HG03565 (cell line): ENCODE data around the gene ATRAID.
"Not testable (repeated sequence)": the region's sequence is repeated elsewhere in the genome, so short reads cannot be mapped to it uniquely, and the experiment has no call there.

ENCODE experiments used
- ATAC-seq: cut with Tn5 transposase; IDR thresholded peaks from one replicate; pipeline ENCODE4 v1.9.1; 2021; ENCODE audit warnings: mild to moderate bottlenecking, moderate library complexity; ENCODE audit not compliant: unreplicated experiment

Gene ATRAID

GRCh38 chr2:27211943-27212625 is at the start of gene ATRAID, which contains the start of gene SLC5A6:
Gene ATRAID, plus strand, starts transcription at chr2:27212041. Its CDS starts 328 bp downstream, at chr2:27212369.
Gene SLC5A6, minus strand, starts transcription at chr2:27212268. Its CDS starts 4,618 bp downstream, at chr2:27207650.
- ATAC-seq, result peak; percentile 50

- ATAC-seq, result no peak
Measured at GRCh38 chr2:27162151-27163121, 49.4 kb upstream of the ATRAID start.

DNA sequence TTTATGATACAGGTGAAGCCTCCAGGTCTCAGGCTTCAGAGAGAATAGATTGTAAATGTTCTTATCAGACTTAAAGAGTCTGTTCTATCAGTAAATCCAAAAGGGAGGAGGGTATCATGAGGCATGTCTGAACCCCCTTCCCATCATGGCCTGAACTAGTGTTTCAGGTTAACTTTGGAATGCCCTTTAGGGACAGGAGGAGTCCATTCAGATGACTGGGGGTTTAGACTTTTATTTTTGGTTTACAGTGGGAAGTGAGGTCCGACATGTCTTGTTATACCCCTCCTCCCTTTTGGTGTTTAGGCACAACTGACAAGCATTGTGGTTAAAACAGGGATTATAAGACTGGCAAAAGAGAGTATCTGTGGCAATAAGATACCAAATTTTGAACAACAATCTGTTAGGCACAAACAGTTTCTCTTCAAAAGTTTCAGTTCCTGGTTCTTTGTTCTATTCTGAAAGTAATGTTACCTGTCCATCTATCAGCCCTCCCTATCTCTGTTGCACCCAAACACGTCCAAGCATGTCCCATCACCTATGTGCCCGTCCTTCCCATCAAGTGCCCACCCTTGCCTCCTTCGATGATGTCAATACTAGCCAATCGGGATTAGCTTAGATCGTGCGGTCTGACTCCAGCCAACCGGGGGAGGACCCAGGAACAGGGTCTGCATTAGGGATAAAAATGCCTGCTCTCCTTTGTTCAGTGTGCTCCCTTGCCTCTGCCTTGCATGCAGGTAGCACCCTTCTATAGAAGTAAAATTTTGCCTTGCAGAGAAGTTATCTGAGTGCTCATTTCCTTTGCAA is 46.7 kb upstream of the ATRAID start:
- ATAC-seq, result no peak

DNA sequence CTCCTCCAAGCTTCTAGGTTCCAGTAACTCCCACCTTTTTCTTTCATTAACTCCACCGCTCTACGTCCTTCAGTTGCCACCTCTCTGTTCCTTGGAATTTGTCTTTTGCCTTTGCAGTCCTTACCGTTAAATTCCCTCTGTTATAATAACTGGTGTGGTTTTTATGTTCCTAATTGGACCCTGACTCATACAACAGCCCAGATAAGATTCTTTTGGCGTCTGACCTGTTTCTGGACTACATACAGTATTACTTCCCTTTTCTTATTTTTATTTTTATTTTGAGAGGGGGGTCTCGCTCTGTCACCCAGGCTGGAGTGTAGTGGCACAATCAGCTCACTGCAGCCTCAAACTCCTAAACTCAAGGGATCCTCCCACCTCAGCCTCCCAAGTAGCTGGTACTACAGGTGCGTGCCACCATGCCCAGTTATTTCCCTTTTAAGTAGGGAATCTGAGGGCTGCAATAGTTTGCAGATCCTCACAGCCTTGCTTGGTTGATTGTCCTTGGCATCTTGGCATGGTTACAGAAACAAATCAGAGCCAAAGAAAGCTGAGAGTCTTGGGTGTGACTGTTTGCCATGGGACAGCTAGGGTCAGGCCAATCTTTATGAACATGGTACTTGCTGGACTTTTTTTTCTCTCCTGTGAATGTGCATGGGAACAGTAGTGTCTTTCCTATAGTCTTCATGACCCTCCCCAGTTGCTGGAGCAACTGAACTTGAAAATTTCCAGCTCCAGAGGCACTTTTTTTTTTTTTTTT is 41.1 kb upstream of the ATRAID start:
- no peak for ATAC-seq

GRCh38 chr2:27171351-27171848 is 40.4 kb upstream of the ATRAID start:
- no peak for ATAC-seq

DNA sequence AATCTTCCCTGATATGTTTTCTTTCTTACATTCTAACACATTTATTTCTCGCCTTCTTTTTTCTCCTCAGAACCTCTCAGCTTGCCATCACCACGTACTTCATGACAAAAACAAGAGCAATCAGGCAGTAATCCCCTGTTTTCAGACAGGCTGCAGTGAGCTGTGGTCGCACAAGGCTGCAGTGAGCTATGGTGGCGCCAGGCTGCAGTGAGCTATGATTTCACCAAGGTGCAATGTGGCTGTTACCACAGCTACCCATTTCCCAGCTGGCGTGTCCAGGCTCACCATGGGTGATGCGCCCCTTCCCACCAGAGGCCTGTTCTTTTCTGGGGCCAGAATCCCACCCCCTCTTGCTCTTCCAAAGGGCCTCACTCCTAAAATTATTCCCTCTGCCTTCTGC is 37.2 kb upstream of the ATRAID start:
- ATAC-seq, result no peak

- no peak for ATAC-seq
Measured at GRCh38 chr2:27175330-27175729, 36.5 kb upstream of the ATRAID start.

- ATAC-seq, result not testable (repeated sequence)
Measured at GRCh38 chr2:27175781-27176180, 36.1 kb upstream of the ATRAID start.

DNA sequence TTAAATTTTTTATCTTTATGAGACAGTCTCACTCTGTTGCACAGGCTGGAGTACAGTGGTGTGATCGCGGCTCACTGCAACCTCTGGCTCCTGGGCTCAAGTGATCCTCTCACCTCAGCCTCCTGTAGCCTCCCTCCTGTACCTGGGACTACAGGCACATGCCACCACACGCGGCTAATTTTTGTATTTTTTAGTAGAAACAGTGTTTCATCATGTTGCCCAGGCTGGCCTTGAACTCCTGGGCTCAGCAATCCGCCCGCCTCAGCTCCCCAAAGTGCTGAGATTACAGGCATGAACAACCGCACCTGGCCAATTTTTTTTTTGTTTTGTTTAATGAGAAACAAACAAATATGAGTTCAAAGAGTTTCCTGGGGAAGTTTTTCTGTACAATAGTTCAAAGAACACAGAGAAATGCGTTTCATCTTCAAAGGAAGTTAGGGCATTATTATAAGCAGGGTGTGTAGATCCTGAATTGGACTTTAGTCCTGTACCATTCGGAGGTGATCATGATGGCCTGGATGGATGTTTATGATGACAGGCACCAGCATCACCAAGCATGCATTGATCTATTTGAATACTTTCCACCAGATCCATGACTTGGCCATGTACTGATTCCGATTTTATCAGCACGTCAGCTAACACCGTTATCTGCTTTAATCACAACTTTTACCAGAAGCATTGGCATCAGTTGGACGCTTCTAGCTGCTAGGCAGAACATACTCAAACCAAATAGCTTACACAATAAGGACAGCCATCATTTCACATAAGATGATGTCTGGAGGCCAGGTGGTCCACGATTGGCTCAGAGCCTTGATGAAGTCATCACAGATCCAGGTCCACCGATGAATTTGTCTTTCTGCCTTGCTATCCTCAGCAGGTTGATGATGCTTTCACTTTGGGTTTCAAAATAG is 34.1 kb upstream of the ATRAID start:
- ATAC-seq, result no peak

- no peak for ATAC-seq
Measured at GRCh38 chr2:27178469-27178868, 33.4 kb upstream of the ATRAID start.

- ATAC-seq, result no peak
Measured at GRCh38 chr2:27179344-27180000, 32.4 kb upstream of the ATRAID start.

- no peak for ATAC-seq
Measured at GRCh38 chr2:27182346-27182745, 29.5 kb upstream of the ATRAID start.

DNA sequence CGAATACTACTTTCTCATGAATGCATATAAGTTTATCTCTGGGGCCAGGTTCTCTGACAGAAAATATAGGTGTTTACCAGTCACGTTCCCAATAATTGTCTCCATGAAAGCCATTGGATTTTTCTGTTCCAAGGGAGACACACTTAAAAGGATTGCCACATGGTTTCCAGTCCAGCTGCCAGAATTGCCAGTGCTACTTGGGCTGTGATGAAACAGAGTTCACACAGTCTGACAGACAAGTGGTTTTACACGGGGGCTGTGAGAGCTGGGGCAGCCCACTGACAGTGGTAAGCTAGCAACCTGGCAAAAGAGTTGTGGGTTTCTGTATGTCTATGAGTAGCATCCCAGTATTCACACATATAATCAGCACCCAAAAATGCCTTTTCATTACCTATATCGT is 27.7 kb upstream of the ATRAID start:
- no peak for ATAC-seq

- no peak for ATAC-seq
Measured at GRCh38 chr2:27185331-27186026, 26.4 kb upstream of the ATRAID start.

DNA sequence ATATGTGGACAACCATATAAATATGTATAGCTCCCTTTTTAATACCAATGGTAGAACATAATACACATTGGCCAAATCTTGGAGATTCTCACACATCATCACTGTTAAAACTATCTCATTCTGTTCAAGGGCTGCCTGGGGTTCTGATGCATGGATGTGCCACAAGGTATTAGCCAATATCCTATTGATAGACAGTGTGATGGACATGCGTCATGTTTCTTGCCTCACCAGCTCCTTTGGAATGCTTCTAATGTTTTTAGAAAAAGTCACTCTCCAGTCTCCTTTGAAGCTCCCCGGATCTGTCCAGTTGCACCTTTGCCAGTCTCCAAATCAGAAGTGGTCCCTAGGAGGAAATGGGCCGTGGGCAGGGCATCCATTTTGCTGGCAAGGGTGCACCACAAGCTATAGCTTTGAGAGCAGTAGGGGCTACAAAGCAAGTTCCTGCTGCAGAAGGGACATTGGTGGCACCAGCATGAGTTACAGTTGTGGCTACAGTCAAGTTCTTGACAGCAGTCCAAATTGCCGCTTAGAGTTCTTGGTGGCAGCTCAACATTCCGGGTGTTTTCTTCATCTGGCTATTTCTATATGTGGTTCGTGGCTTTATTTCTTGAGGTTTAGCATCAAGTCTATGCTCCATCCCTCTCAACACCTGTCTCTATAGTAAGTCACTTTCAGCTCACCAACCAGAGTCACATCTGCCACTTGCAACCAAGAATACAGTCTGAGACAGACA is 25.1 kb upstream of the ATRAID start:
- ATAC-seq, result no peak

DNA sequence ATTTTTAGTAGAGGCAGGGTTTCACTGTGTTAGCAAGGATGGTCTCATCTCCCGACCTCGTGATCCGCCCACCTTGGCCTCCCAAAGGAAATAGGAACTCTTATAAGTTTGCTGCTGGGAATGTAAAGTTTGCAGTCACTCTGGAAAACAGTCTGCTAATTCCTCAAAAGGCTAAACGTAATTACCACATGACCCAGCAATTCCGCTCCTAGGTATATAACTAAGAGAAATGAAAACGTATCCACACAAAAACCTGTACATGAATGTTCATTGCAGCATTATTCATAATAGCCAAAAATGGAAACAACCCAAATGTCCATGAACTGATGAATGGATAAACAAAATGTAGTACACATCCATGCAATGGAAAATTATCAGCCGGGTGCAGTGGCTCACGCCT is 21.9 kb upstream of the ATRAID start:
- ATAC-seq, result no peak

DNA sequence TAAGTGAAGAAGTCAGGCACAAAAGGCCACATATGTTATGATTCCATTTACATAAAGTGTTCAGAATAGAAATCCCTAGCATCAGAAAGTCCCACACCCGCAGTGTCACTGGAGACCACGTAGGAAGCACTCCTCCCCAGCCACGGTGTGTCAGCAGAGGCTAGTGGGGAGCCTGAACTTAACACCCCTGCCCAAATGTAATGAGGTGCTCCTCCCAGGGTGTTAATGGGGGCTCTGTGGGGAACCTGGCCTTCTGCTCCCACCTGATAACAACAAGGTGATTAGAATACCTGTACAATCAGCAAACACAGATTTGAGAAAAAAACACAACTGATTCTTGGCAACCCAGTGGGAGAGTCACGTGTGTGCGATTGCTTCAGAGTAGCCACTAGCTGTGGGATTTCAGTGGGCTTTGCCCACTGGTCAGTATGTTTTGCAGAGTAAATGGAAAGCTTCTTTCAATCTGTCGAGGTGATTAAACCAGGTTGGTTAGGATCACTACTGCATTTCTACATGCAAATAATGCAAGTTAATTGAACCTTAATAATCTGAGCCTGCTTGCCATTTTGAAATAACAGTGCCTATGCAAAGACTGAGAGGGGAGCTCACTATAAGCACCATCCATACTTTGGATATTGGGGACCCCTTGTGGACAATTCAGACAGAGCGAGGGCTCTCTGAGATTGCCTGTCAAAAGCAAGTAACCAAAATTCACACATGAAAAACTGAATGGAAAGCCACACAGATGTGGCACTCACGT is 20.6 kb upstream of the ATRAID start:
- ATAC-seq, result no peak
